IPS DF 4.7 (cell line): ENCODE results near the gene HECW1.
"Not testable (repeated sequence)": the region's sequence is repeated elsewhere in the genome, so short reads cannot be mapped to it uniquely, and the experiment has no call there.

Source experiments
- DNase-seq: peaks from one replicate; pipeline ENCODE4 v3.0.0-alpha.2; 2013; ENCODE audit warnings: low spot score; ENCODE audit errors: extremely low read depth

The HECW1 gene

DNA sequence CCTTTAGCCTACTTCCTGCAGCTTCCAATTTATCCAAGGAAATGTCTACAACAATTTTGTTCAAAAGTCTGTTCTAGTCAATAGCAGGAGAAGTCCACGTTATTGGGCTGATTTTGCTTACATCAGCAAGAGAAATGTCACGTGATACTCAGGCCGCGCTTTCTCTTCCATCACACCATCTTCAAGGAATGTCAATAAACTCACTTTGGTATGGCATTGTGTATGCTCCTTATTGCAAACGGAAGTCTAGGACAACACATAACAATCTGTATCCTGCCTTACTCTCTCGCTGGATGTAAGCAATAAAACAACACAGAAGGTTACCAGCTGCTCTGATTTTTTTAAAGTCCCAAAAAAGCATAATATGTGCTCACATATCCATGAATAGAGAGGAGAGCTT lies 453.3 kb downstream of the HECW1 start:
- no peak for DNase-seq

DNA sequence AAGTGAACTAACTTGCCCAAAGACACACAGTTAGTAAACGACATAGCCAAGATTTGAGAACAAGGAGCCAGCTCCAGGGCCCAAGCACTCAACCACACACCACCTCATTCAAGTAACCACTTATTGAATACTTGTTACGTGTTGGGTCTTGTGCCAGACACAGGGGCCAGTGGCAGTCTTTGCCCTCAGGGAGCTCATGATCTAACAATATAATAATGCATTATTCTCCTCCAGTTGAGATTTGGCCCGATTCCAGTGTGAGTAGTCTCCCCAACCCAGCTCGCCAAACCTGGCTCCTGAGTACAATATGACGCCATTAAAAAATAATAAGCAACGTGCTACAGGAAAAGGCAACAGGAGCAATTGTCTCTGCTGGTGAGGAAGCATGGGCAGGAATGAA lies 456.1 kb downstream of the HECW1 start:
- DNase-seq = no peak

GRCh38 chr7:43569424-43569823 lies 457.0 kb downstream of the HECW1 start:
- no peak for DNase-seq

DNA sequence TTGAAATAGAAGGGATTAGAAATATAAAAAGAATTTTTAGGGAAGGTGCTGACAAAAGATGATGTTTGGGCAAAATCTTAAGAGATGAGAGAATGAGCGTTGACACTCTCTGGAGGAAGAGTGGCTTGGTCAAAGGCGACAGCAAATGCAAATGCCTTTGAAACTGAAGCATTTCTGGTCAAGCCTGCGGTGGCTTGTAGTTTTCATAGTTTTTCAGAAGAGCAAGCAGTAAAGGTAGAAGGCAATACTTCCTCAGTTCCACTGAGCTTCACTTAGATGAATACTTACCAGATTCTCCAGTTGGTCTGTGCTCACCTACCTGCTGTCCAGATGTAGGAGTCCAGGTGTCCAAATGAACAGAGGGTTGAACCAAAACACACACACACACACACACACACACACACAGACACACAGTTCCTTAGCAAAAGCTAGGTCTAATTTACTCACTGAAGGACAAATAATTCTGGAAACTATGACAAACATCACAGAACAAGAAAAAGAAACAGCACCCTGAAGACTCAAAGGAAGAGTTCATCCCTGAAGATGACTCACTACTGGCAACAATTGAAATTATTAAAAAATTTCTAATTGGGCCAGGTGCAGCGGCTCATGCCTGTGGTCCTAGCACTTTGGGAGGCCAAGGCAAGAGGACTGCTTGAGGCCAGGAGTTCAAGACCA lies 458.4 kb downstream of the HECW1 start:
- no peak for DNase-seq

- DNase-seq = no peak
These were observed 460.1 kb downstream of the HECW1 start for GRCh38 chr7:43572516-43573049.

GRCh38 chr7:43573832-43574231 lies 461.4 kb downstream of the HECW1 start:
- not testable (repeated sequence) for DNase-seq

GRCh38 chr7:43575506-43575905 lies 463.1 kb downstream of the HECW1 start:
- no peak for DNase-seq

DNA sequence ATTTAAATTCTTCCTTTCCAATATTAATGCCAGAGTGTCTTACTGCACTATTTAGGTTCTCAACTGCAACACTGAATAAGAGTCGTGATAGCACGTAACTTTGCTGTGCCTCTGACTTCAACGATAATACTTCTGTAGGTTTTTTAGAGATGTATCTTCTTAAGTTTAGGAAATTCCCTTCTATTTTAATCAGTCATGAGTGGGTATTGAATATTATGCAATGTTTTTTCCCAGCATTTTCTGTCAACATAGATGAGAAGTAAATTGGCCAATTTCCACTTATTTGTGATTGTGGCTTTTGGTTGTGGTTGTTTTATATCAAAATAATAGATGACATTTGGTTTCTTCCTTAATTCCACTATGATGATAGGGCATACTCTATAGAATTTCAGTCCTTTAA lies 463.8 kb downstream of the HECW1 start:
- DNase-seq = no peak

- no peak for DNase-seq
These were observed 465.1 kb downstream of the HECW1 start for GRCh38 chr7:43577485-43577951.

- DNase-seq = peak; percentile 90
These were observed 470.3 kb downstream of the HECW1 start, which contains the start of gene STK17A for GRCh38 chr7:43582503-43583423. Gene STK17A, plus strand, starts transcription at chr7:43583108. Its CDS starts 136 bp downstream, at chr7:43583244.

DNA sequence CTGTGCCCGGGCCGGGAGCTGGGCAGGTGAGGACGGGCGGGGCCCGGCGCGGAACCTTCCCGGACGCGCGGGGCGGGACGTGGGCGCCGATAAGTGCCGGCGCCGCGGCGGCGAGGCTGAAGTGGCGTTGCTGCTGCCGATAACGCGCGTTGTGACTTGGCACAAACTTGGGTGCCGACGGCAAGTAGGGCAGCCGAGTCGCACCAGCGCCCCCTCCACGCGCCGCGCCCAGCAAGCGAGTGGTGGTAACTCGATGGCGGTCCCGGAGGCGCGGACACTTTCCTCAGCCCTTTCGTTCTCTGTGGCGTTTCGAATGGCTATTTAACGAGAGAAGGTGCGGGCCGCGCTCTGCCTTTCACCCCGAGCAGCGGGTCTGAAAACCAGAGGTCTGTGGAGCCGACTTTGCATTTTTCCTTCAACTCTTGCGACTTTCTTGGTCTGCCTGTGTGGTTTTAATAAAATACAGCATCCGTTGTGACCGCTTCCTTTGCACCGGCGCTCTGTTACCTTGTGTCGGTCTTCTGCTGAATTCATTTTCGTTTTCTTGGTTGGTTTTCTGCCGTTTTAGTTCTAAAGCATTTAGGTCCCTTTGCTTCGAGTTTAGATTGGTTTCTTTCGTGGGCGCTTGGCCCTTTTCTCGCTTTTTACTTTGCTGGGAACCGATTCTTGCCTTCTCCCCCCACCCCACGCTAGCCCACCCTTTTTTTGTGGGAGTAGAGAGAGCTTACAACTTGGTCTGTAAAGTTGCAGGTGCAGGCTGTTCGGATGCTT lies 471.2 kb downstream of the HECW1 start:
- no peak for DNase-seq

- no peak for DNase-seq
These were observed 471.7 kb downstream of the HECW1 start for GRCh38 chr7:43584195-43584586.

DNA sequence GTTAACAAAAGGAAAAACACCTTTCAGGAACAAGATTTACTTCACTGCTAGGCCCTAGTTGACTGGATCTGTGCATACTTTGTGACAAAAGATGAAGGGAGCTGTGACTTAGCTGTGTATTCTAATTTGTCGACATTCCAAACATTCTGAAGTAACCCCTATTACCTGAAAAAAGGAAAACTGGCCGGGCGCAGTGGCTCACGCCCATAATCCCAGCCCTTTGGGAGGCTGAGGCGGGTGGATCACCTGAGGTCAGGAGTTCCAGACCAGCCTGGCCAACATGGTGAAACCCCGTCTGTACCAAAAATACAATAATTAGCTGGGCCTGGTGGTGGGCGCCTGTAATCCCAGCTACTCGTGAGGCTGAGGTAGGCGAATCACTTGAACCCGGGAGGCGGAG lies 472.3 kb downstream of the HECW1 start:
- DNase-seq = not testable (repeated sequence)

- DNase-seq = no peak
These were observed 473.1 kb downstream of the HECW1 start for GRCh38 chr7:43585562-43585961.

GRCh38 chr7:43586251-43586900 lies 473.9 kb downstream of the HECW1 start:
- DNase-seq = no peak

GRCh38 chr7:43588477-43589132 lies 476.2 kb downstream of the HECW1 start:
- DNase-seq = no peak

GRCh38 chr7:43589133-43589478 lies 476.7 kb downstream of the HECW1 start:
- no peak for DNase-seq

DNA sequence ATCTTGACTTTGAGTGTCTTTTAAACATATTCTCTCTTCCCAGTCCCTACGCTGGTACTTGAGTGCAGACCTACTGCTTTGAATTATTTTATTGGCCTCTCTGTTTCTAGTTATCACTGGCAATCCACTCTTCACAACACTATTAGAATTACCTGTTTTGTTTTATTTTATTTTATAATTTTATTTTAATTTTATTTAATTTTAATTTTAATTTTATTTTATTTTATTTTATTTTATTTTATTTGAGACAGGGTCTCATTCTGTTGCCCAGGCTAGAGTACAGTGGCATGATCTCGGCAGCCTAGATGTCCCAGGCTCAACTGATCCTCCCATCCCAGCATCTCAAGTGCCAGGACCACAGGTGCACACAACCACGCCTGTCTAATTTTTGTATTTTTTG lies 477.3 kb downstream of the HECW1 start:
- no peak for DNase-seq

- no peak for DNase-seq
These were observed 478.6 kb downstream of the HECW1 start for GRCh38 chr7:43590862-43591557.
